GM21526 (cell line): ENCODE measurements around the gene NLE1.
"Not testable (repeated sequence)": the region's sequence is repeated elsewhere in the genome, so short reads cannot be mapped to it uniquely, and the experiment has no call there.

Source experiments
- ATAC-seq: cut with Tn5 transposase; IDR thresholded peaks from one replicate; pipeline ENCODE4 v1.9.1; 2021; ENCODE audit warnings: moderate library complexity; ENCODE audit not compliant: unreplicated experiment, low FRiP score

The NLE1 gene

GRCh38 chr17:35130392-35130791, 11.7 kb downstream of the NLE1 start:
- ATAC-seq: no peak

GRCh38 chr17:35129973-35130351, 12.1 kb downstream of the NLE1 start:
- ATAC-seq: no peak

GRCh38 chr17:35129154-35129972, 12.7 kb downstream of the NLE1 start:
- no peak for ATAC-seq

GRCh38 chr17:35127751-35128514, 14.2 kb downstream of the NLE1 start:
- ATAC-seq: no peak

- no peak for ATAC-seq
Measured at GRCh38 chr17:35121315-35121714, 20.8 kb downstream of the NLE1 start, which contains the start of gene FNDC8. Gene FNDC8, plus strand, starts transcription at chr17:35121615. Its CDS starts 79 bp downstream, at chr17:35121694.

GRCh38 chr17:35119370-35120165, 22.5 kb downstream of the NLE1 start, which contains the start of gene RAD51D:
Gene RAD51D, minus strand, starts transcription at chr17:35119860. Its CDS starts 247 bp downstream, at chr17:35119613.
- ATAC-seq: peak; percentile 66

GRCh38 chr17:35117984-35118383, 24.1 kb downstream of the NLE1 start:
- no peak for ATAC-seq

GRCh38 chr17:35116845-35117244, 25.3 kb downstream of the NLE1 start:
- no peak for ATAC-seq

- ATAC-seq: not testable (repeated sequence)
Measured at GRCh38 chr17:35110791-35111190, 31.3 kb downstream of the NLE1 start.

GRCh38 chr17:35104844-35105450, 37.2 kb downstream of the NLE1 start:
- ATAC-seq: no peak

GRCh38 chr17:35103271-35103670, 38.8 kb downstream of the NLE1 start:
- ATAC-seq: no peak

GRCh38 chr17:35101725-35102124, 40.4 kb downstream of the NLE1 start:
- ATAC-seq: no peak

- ATAC-seq: no peak
Measured at GRCh38 chr17:35101036-35101435, 41.1 kb downstream of the NLE1 start.

- no peak for ATAC-seq
Measured at GRCh38 chr17:35099908-35100307, 42.2 kb downstream of the NLE1 start.

GRCh38 chr17:35097776-35098175, 44.3 kb downstream of the NLE1 start:
- ATAC-seq: no peak

GRCh38 chr17:35095741-35096140, 46.4 kb downstream of the NLE1 start:
- ATAC-seq: no peak

- ATAC-seq: no peak
Measured at GRCh38 chr17:35094902-35095301, 47.2 kb downstream of the NLE1 start.

GRCh38 chr17:35090707-35091106, 51.4 kb downstream of the NLE1 start:
- not testable (repeated sequence) for ATAC-seq

GRCh38 chr17:35089586-35090296, 52.4 kb downstream of the NLE1 start:
- ATAC-seq: peak; percentile 8
